Heart right ventricle (tissue), 16 donors: ENCODE results near the gene OSBPL5. TPM values are rescaled to one million over a fixed set of nuclear protein-coding genes. Genes with fewer than 3 reads are reported as not detected.

Experiments used
- ATAC-seq, 8 donors: fragments of 200-7000 bp; cut with Tn5 transposase; one replicate each; pipeline ENCODE4 v1.9.1; 2020; ENCODE audit warnings: mild to moderate bottlenecking in 8 of 8, moderate library complexity in 8 of 8, moderate number of reproducible peaks in 1 of 8
- DNase-seq, 2 donors: peaks; one replicate each; pipeline ENCODE4 v3.0.0-alpha.2; 2020
- H3K27ac ChIP-seq, 10 donors: fragments of 200-600 bp; sonication (generic) in 2 of 10; one replicate each; pipeline versions ENCODE4 v1.5.0 to v1.8.0; 2020 to 2022; ENCODE audit warnings: mild to moderate bottlenecking in 3 of 10
- H3K27me3 ChIP-seq, 7 donors: fragments of 200-600 bp; one replicate each; pipeline ENCODE4 v1.8.0; 2021 to 2022; ENCODE audit warnings: mild to moderate bottlenecking in 2 of 7
- H3K36me3 ChIP-seq, 9 donors: fragments of 200-600 bp; sonication (generic) in 1 of 9; one replicate each; pipeline versions ENCODE4 v1.5.0 to v1.8.0; 2020 to 2022; ENCODE audit warnings: mild to moderate bottlenecking in 2 of 9
- H3K4me1 ChIP-seq, 9 donors: fragments of 200-600 bp; sonication (generic) in 1 of 9; one replicate each; pipeline versions ENCODE4 v1.5.0 to v1.8.0; 2020 to 2022; ENCODE audit warnings: mild to moderate bottlenecking in 4 of 9
- H3K4me3 ChIP-seq, 10 donors: fragments of 200-600 bp; sonication (generic) in 2 of 10; one replicate each; pipeline versions ENCODE4 v1.5.0 to v1.8.0; 2020 to 2022; ENCODE audit warnings: mild to moderate bottlenecking in 7 of 10, moderate library complexity in 2 of 10
- H3K9me3 ChIP-seq, 11 donors: fragments of 200-600 bp in 10 of 11; sonication (generic) in 2 of 11; one replicate each; pipeline versions ENCODE4 v1.5.0 to v1.8.0; 2013 to 2022; ENCODE audit warnings: mild to moderate bottlenecking in 2 of 11, control low read depth in 1 of 11, moderate library complexity in 1 of 11
- CTCF ChIP-seq, 9 donors: fragments of 200-600 bp; sonication (generic) in 2 of 9; IDR thresholded peaks; one replicate each; pipeline versions ENCODE4 v1.5.0 to v1.8.0; 2021 to 2022; ENCODE audit warnings: antibody characterized with exemption in 9 of 9, mild to moderate bottlenecking in 5 of 9, moderate library complexity in 1 of 9
- WGBS, 2 donors: extraction: QIAGEN DNeasy Blood & Tissue Kit; methylation state at CpG; one replicate each; pipeline ENCODE4 v1.1.7; 2013; ENCODE audit warnings: inconsistent platforms in 1 of 2; 5-methylcytosine and 5-hydroxymethylcytosine counted together
- intact Hi-C, 10 donors: fragments of 100-400 bp; cut with DNase I; formaldehyde crosslinking; loops; one replicate each; pipeline versions ENCODE4 v1.11.1 to v1.14.2; 2022
- polyA plus RNA-seq, 2 donors: library from polyadenylated mRNA; stranded (reverse); fragments of 200-250 nt; gene quantifications; one replicate each; pipeline ENCODE4 v1.2.3, GENCODE V29; 2013
- total RNA-seq, 10 donors: library from RNA; stranded (reverse); fragmentation: NEBNext Ultra II Directional in 3 of 10; extraction: Animal tissue kit (Norgen Biotek cat#: 25700) in 3 of 10; gene quantifications; one replicate each; pipeline versions ENCODE4 v1.2.1 to v1.2.4, GENCODE V29; 2021 to 2023
- donor health status: Arrhythmogenic right ventricular cardiomyopathy.
- donor health status: ischemic (EF 13 %, LVEDD 7.1; RV severe dilation, severe dysfunction).
- donor health status: healthy with polysubstance abuse.
- donor health status: DM: no; HTN: yes; CAD: no.
- donor health status: DM: no; HTN: no; CAD: no.
- donor health status: ischemic (EF 25% LVEDD 6.9; RV normal size, moderate dysfunction).
- donor health status: ischemic (EF 25% LVEDD 5.7; RV mildly dilated, moderate dysfunction).
- donor health status: healthy.
- donor health status: DM: yes; HTN: yes; CAD: no.
- donor health status: Ischemic cardiomyopathy.
- donor health status: ischemic (EF 35%, LVEDD 5.7; RV mildly dilated, moderate dysfunction).
- donor health status: nonischemic (EF 11% LVEDD 7.7; RV severe dilation, severe dysfunction).
- donor health status: DM: yes; HTN: yes; CAD: no.
- donor health status: PGD.
- donor health status: ischemic (EF 29% LVEDD 5.4; RV normal size, mild dysfunction).
- donor health status: nonischemic (EF 23%, LVEDD 6.1; RV moderate dilation, normal function).

OSBPL5 gene
- total and polyA plus RNA-seq, 12 donors: 10.4 to 18.7 (median 15.5) TPM

GRCh38 chr11:3091846-3092602 lies 73.1 kb downstream of the OSBPL5 start:
- peak; percentile 62 to 74 for DNase-seq
- Histone ChIP-seq H3K27me3 (no peaks in the 10 kb centered on the region), H3K4me1 (peaks cover 0 to 40% (median 26%) of the 10 kb centered on the region in 9 donors), H3K9me3 (no peaks in the 10 kb centered on the region), H3K4me3 (no peak overlapping the region), H3K27ac (peak overlapping the region in 1 of 10 donors; percentile 18), H3K36me3 (peaks cover 0 to 68% (median 3%) of the 10 kb centered on the region in 9 donors)
- 46 to 48% methylated on average over 27 of the region's 27 CpGs for WGBS, 2 donors
- peak; percentile 59 to 76 (median 68) for ATAC-seq
- intact Hi-C loops: loop anchor here (1.0 to 10.0 kb wide), 6 partner anchors 35 to 557 kb away; partner anchors contain the start of gene CARS1 (in 2 of the 10)
- TF ChIP-seq CTCF (IDR thresholded peaks at IDR 0.05): peak; percentile 97 to 100 (median 100)

- no peak overlapping the region for H3K4me3 ChIP-seq
- WGBS, 2 donors: 73 to 74% methylated on average over 13 to 14 of the region's 14 CpGs
- no peaks in the 10 kb centered on the region for H3K9me3 ChIP-seq
- H3K36me3 ChIP-seq: peaks cover 0 to 70% (median 3%) of the 10 kb centered on the region in 9 donors
- H3K4me1 ChIP-seq: peaks cover 0 to 38% (median 22%) of the 10 kb centered on the region in 9 donors
- intact Hi-C loops: loop anchor here in 8 of 10 donors (1.0 to 10.0 kb wide), 6 partner anchors 34 to 556 kb away; partner anchors contain the start of gene CARS1 (in 2 of the 8)
- ATAC-seq: no peak
- H3K27me3 ChIP-seq: no peaks in the 10 kb centered on the region
- no peak for TF ChIP-seq CTCF (IDR thresholded peaks at IDR 0.05)
- no peak for DNase-seq
- no peak overlapping the region for H3K27ac ChIP-seq
These were observed 73.8 kb downstream of the OSBPL5 start for GRCh38 chr11:3091081-3091845.

GRCh38 chr11:3090096-3090901 lies 74.8 kb downstream of the OSBPL5 start:
- no peaks in the 10 kb centered on the region for H3K27me3 ChIP-seq
- ATAC-seq (no peak), DNase-seq (no peak)
- no peak for TF ChIP-seq CTCF (IDR thresholded peaks at IDR 0.05)
- 93% methylated on average over 13 of the region's 13 CpGs for WGBS, 2 donors
- H3K4me1 ChIP-seq: peaks cover 0 to 28% (median 13%) of the 10 kb centered on the region in 9 donors
- no peak overlapping the region for H3K27ac ChIP-seq
- H3K4me3 ChIP-seq: no peak overlapping the region
- H3K9me3 ChIP-seq: no peaks in the 10 kb centered on the region
- H3K36me3 ChIP-seq: peaks cover 0 to 70% (median 0%) of the 10 kb centered on the region in 9 donors
- intact Hi-C loops: loop anchor here in 6 of 10 donors (2.0 to 10.0 kb wide), 5 partner anchors 33 to 555 kb away; partner anchors contain the start of gene CARS1 (in 2 of the 6)
